Measurements from ENCODE around the gene KIF5A. TPM values are rescaled to one million over a fixed set of nuclear protein-coding genes. Genes with fewer than 3 reads are reported as not detected.
"Not testable (repeated sequence)": the region's sequence is repeated elsewhere in the genome, so short reads cannot be mapped to it uniquely, and the experiment has no call there.

KIF5A gene
- 1.5 TPM for total RNA-seq
- 1.3 TPM for polyA plus RNA-seq

DNA sequence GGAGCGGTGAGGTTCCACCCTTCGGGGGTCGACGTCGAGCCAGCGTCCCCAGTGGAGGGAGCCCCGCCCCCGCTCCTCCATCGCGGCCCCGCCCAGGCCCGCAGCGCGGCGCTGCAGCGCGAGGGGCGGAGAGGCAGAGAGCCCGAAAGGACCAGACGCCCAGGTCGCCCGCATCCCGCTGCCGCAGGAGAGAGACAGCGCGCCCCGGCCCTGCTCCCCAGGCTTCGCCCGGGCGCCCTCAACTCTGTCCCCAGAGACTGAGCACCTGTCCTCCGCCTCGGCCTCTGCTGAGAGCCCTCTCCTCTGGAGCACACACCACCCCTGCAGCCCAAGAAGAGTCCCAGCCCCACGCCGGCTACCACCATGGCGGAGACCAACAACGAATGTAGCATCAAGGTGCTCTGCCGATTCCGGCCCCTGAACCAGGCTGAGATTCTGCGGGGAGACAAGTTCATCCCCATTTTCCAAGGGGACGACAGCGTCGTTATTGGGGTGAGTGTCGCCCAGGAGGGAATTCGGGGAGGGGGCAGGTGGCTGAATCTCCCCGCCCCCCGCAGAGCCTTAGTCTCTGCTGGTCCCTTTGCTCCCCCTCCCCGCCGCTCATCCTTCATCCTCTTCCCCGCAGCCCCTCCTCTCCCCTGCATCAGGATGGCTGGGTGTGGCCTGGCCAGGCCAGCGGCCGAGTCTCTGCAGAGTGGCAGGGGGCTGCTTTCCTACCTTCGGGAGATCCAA, at the start of gene KIF5A:
Gene KIF5A (plus strand): TSS at position 136 of the 732 bp plus-strand sequence. CDS start 228 bp downstream, at position 364.
- Histone ChIP-seq H3K4me3 (ENCODE audit: low read depth, low read length) (peak within 1 kb of the TSS; percentile 50), H3K27ac (ENCODE audit: low read depth) (no peak within 1 kb of the TSS), H3K36me3 (ENCODE audit: insufficient read depth) (no peaks in the 10 kb centered on the region), H3K4me1 (ENCODE audit: insufficient read depth) (no peaks in the 10 kb centered on the region)
- 3% methylated on average over 52 of the region's 52 CpGs for WGBS
- no peak for DNase-seq (ENCODE audit: extremely low spot score)

DNA sequence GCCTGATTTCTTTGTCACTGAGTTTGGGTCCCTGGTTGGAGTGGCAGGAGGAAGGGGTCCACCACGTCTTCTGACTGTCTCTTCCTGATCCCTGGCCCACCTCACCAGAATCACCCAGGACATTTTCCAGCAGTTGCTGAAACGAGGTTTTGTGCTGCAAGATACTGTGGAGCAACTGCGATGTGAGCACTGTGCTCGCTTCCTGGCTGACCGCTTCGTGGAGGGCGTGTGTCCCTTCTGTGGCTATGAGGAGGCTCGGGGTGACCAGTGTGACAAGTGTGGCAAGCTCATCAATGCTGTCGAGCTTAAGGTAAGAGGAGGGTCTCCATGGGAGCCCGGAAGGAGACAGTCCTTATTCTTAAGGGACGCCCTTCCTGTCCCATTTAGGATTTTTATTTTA, 49.6 kb upstream of the KIF5A start:
- Histone ChIP-seq H3K27ac (ENCODE audit: low read depth) (no peak overlapping the region), H3K4me1 (ENCODE audit: insufficient read depth) (no peaks in the 10 kb centered on the region), H3K4me3 (ENCODE audit: low read depth, low read length) (no peak overlapping the region), H3K36me3 (ENCODE audit: insufficient read depth) (peaks cover 1% of the 10 kb centered on the region)
- DNase-seq (ENCODE audit: extremely low spot score), result no peak
- whole genome bisulfite sequencing, result 96% methylated on average over 11 of the region's 11 CpGs

DNA sequence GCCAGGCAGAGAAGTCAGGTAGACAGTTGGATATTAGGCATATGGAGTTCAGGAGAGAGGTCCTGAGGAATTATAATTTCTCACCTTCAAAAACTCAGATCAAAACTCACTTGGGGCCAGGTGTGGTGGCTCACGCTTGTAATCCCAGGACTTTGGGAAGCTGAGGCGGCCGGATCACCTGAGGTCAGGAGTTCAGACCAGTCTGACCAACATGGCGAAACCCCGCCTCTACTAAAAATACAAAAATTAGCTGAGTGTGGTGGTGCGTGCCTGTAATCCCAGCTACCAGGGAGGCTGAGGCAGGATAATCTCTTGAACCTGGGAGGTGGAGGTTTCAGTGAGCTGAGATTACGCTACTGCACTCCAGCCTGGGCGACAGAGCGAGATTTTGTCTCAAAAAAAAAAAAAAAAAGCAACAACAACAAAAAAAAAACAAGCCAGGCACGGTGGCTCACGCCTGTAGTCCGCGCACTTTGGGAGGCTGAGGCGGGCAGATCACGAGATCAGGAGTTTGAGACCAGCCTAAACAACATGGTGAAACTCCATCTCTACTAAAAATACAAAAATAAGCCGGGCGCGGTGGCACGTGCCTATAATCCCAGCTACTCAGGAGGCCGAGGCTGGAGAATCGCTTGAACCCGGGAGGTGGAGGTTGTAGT, 47.4 kb upstream of the KIF5A start:
- WGBS, result 96% methylated on average over 22 of the region's 22 CpGs
- not testable (repeated sequence) for H3K36me3 ChIP-seq (ENCODE audit: insufficient read depth); H3K4me1 ChIP-seq (ENCODE audit: insufficient read depth); DNase-seq (ENCODE audit: extremely low spot score); H3K27ac ChIP-seq (ENCODE audit: low read depth); H3K4me3 ChIP-seq (ENCODE audit: low read depth, low read length)

DNA sequence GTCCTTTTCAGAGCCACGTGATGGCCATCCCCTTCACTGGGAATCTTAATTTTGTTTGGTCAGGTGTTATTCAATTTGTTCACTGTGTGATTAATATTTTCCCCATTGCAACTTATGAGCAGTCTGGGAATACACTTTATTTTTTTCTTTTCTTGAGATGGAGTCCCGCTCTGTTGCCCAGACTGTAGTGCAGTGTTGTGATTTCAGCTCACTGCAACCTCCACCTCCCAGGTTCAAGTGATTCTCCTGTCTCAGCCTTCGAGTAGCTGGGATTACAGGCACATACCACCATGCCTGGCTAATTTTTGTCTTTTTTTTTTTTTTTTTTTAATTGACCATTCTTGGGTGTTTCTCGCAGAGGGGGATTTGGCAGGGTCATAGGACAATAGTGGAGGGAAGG, 43.3 kb upstream of the KIF5A start:
- H3K4me1 ChIP-seq (ENCODE audit: insufficient read depth); DNase-seq (ENCODE audit: extremely low spot score); H3K4me3 ChIP-seq (ENCODE audit: low read depth, low read length); H3K27ac ChIP-seq (ENCODE audit: low read depth); H3K36me3 ChIP-seq (ENCODE audit: insufficient read depth): not testable (repeated sequence)
- WGBS, result 97% methylated on average over 4 of the region's 4 CpGs

DNA sequence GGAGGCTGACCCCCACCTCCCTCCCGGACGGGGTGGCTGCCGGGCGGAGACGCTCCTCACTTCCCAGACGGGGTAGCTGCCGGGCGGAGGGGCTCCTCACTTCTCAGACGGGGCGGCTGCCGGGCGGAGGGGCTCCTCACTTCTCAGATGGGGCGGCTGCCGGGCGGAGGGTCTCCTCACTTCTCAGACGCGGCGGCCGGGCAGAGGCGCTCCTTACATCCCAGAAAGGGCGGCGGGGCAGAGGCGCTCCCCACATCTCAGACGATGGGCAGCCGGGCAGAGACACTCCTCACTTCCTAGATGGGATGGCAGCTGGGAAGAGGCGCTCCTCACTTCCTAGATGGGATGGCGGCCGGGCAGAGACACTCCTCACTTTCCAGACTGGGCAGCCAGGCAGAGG, 42.0 kb upstream of the KIF5A start:
- H3K36me3 ChIP-seq (ENCODE audit: insufficient read depth), result not testable (repeated sequence)
- WGBS, result 96% methylated on average over 22 of the region's 28 CpGs

DNA sequence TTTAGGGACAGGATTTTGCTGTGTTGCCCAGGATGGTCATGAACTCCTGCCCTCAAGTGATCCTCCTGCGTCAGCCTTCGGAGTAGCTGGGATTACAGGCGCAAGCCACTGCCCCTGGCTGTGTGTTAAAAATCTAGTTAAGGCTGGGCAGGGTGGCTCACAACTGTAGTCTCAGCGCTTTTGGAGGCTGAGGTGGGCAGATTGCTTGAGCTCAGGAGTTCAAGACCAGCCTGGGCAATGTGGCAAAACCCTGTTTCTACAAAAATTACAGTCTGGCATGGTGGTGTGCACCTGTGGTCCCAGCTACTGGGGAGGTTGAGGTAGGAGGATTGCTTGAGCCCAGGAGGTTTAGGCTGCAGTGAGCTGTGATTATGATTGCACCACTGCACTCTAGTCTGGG, 38.7 kb upstream of the KIF5A start:
- H3K4me3 ChIP-seq (ENCODE audit: low read depth, low read length), result no peak overlapping the region
- no peaks in the 10 kb centered on the region for H3K4me1 ChIP-seq (ENCODE audit: insufficient read depth)
- 97% methylated on average over 4 of the region's 4 CpGs for WGBS
- H3K36me3 ChIP-seq (ENCODE audit: insufficient read depth), result peaks cover 6% of the 10 kb centered on the region
- H3K27ac ChIP-seq (ENCODE audit: low read depth), result no peak overlapping the region
- no peak for DNase-seq (ENCODE audit: extremely low spot score)

More for the DNA sequence above, 42.0 kb upstream of the KIF5A start:
- H3K4me1 ChIP-seq (ENCODE audit: insufficient read depth); DNase-seq (ENCODE audit: extremely low spot score); H3K27ac ChIP-seq (ENCODE audit: low read depth); H3K4me3 ChIP-seq (ENCODE audit: low read depth, low read length): not testable (repeated sequence)

DNA sequence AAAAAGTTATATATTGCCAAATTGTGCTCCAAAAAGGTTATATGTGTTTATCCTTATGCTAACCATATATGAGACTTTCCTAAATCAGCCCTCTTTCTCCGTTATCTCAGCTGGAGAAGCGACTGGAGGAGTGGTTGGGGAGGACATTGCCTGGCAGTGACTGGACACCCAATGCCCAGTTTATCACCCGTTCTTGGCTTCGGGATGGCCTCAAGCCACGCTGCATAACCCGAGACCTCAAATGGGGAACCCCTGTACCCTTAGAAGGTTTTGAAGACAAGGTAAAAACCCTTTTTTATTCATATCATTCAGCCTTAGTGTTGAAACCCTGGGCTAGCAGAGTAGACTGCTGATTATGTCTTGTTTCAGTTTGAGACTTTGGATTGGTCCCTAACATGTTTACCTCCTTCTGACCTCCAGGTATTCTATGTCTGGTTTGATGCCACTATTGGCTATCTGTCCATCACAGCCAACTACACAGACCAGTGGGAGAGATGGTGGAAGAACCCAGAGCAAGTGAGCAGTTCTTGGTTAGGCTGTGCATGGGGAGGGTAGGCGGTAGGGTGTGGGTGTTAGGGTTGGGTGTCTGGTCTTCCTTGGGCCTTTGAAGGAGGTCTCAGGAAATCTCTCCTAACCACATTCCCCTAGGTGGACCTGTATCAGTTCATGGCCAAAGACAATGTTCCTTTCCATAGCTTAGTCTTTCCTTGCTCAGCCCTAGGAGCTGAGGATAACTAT, 38.1 kb upstream of the KIF5A start:
- 93% methylated on average over 7 of the region's 7 CpGs for WGBS
- H3K4me1 ChIP-seq (ENCODE audit: insufficient read depth), result no peaks in the 10 kb centered on the region
- H3K4me3 ChIP-seq (ENCODE audit: low read depth, low read length), result no peak overlapping the region
- H3K36me3 ChIP-seq (ENCODE audit: insufficient read depth), result peaks cover 6% of the 10 kb centered on the region
- no peak for DNase-seq (ENCODE audit: extremely low spot score)
- no peak overlapping the region for H3K27ac ChIP-seq (ENCODE audit: low read depth)

DNA sequence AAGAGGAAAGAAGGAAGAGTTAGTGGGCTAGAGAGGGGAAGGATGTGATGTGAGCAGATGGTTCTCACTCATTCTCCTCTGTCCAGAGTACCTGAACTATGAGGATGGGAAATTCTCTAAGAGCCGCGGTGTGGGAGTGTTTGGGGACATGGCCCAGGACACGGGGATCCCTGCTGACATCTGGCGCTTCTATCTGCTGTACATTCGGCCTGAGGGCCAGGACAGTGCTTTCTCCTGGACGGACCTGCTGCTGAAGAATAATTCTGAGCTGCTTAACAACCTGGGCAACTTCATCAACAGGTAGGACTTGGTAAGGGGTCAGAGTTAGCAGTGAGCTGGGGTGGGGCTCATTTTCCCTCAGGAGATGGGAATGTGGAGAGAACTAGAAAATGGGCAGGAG, 37.2 kb upstream of the KIF5A start:
- H3K4me1 ChIP-seq (ENCODE audit: insufficient read depth), result no peaks in the 10 kb centered on the region
- 91% methylated on average over 6 of the region's 6 CpGs for WGBS
- H3K36me3 ChIP-seq (ENCODE audit: insufficient read depth), result peaks cover 6% of the 10 kb centered on the region
- H3K27ac ChIP-seq (ENCODE audit: low read depth), result no peak overlapping the region
- no peak overlapping the region for H3K4me3 ChIP-seq (ENCODE audit: low read depth, low read length)
- DNase-seq (ENCODE audit: extremely low spot score), result no peak

DNA sequence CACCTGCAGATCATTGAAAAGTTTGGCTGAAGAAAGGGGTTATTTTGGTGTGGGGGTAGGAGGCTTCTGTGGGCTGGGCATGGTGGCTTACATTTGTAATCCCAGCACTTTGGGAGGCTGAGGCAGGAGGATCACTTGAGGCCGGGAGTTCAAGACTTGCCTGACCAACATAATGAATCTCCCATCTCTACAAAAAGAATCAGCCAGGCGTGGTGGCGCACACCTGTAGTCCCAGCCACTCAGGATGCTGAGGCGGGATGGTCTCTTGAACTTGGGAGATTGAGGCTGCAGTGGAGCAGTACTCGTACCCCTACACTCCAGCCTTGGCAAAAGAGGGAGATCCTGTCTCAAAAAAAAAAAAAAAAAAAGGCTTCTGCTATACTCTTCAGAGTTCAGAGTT, 36.6 kb upstream of the KIF5A start:
- Histone ChIP-seq H3K4me1 (ENCODE audit: insufficient read depth) (no peaks in the 10 kb centered on the region), H3K4me3 (ENCODE audit: low read depth, low read length) (no peak overlapping the region), H3K27ac (ENCODE audit: low read depth) (no peak overlapping the region), H3K36me3 (ENCODE audit: insufficient read depth) (peaks cover 6% of the 10 kb centered on the region)
- 95% methylated on average over 5 of the region's 5 CpGs for WGBS
- DNase-seq (ENCODE audit: extremely low spot score), result no peak

DNA sequence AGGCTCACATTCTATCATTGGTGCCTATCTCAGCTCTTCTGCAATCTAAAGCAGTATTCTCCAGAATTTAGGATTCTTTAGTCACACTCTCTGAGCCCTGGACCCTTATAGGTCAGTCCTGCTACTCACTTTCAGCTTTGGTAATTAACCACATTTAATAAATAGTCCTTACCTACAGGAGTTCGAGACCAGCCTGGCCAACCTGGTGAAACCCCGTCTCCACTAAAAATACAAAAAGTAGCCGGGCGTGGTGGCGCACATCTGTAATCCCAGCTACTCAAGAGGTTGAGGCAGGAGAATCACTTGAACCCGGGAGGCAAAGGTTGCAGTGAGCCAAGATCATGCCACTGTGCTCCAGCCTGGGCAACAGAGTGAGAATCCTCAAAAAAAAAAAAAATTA, 36.2 kb upstream of the KIF5A start:
- WGBS, result 98% methylated on average over 6 of the region's 6 CpGs
- not testable (repeated sequence) for H3K27ac ChIP-seq (ENCODE audit: low read depth); H3K4me1 ChIP-seq (ENCODE audit: insufficient read depth); H3K4me3 ChIP-seq (ENCODE audit: low read depth, low read length); DNase-seq (ENCODE audit: extremely low spot score); H3K36me3 ChIP-seq (ENCODE audit: insufficient read depth)

DNA sequence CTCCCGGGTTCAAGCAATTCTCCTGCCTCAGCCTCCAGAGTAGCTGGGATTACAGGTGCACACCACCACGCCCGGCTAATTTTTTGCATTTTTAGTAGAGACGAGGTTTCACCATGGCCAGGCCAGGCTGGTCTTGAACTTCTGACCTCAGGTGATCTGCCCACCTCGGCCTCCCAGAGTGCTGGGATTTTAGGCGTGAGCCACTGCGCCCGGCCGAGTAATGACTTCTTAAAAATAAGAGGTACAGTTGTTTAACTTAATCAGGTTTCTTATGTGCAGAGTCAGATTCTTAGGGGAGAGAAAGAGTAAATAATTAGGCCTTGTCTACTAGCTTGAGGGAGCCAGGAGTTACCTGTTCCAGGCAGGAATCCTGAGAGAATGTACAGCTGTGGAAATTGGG, 35.6 kb upstream of the KIF5A start:
- H3K27ac ChIP-seq (ENCODE audit: low read depth); DNase-seq (ENCODE audit: extremely low spot score): not testable (repeated sequence)

DNA sequence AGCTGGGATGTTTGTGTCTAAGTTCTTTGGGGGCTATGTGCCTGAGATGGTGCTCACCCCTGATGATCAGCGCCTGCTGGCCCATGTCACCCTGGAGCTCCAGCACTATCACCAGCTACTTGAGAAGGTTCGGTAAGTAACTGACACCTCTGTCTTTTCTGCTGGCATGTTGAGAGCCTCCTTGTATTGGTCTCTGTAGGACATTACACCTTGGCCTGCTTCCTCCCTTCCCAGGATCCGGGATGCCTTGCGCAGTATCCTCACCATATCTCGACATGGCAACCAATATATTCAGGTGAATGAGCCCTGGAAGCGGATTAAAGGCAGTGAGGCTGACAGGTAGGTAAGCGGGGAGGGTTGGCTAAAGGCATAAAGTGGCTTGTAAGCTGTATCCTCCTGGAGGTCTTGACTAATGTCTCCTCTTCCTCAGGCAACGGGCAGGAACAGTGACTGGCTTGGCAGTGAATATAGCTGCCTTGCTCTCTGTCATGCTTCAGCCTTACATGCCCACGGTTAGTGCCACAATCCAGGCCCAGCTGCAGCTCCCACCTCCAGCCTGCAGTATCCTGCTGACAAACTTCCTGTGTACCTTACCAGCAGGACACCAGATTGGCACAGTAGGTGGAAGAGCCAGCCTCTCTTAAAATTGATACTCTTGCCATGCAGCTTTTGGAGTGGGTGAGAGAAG, 35.0 kb upstream of the KIF5A start:
- 88% methylated on average over 9 of the region's 9 CpGs for WGBS
- Histone ChIP-seq H3K27ac (ENCODE audit: low read depth) (no peak overlapping the region), H3K36me3 (ENCODE audit: insufficient read depth) (peaks cover 6% of the 10 kb centered on the region), H3K4me1 (ENCODE audit: insufficient read depth) (no peaks in the 10 kb centered on the region), H3K4me3 (ENCODE audit: low read depth, low read length) (no peak overlapping the region)
- DNase-seq (ENCODE audit: extremely low spot score), result no peak

More for the DNA sequence above, 35.6 kb upstream of the KIF5A start:
- H3K4me1 ChIP-seq (ENCODE audit: insufficient read depth); H3K36me3 ChIP-seq (ENCODE audit: insufficient read depth); H3K4me3 ChIP-seq (ENCODE audit: low read depth, low read length): not testable (repeated sequence)
- 93% methylated on average over 9 of the region's 9 CpGs for WGBS

DNA sequence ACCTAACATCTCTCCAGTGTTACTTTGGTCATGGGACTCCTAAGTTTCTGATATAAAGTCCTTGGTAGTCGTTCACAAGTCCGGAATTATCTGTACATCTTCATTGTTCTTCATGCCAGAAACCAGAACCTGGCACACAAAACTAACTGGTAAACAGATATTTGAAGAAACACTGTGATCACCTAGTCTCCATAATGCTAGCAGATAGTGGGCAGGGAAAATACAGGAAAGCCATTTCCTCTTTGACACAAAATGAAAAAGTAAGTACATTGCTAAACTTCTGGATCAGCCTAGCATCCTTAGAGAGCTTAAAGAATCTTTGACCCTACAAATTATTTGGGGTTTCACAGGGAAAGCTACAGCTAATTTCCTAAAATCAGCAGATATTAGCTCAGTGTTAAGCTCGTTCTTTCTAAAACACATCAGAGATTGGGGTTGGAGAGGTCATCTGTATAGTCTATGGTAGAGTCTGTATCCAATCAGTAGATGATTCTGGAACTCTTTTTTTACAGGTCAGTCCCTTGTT, 34.4 kb upstream of the KIF5A start:
- Histone ChIP-seq H3K4me1 (ENCODE audit: insufficient read depth) (no peaks in the 10 kb centered on the region), H3K27ac (ENCODE audit: low read depth) (no peak overlapping the region), H3K4me3 (ENCODE audit: low read depth, low read length) (no peak overlapping the region), H3K36me3 (ENCODE audit: insufficient read depth) (peaks cover 6% of the 10 kb centered on the region)
- 76% methylated on average over 3 of the region's 3 CpGs for WGBS
- DNase-seq (ENCODE audit: extremely low spot score), result no peak

Data from urinary bladder (tissue), 4 donors.